SK-N-MC (cell line): ENCODE measurements around the gene OR1L6.

Experiments
- EZH2 ChIP-seq: fragments of 200-600 bp; sonication (generic); IDR thresholded peaks from one replicate; pipeline ENCODE4 v1.6.1; 2017; ENCODE audit warnings: antibody characterized with exemption
- FOXP2 ChIP-seq: optimal IDR thresholded peaks from 2 replicates; pipeline ENCODE3; 2011; ENCODE audit warnings: mild to moderate bottlenecking, moderate library complexity; ENCODE audit not compliant: insufficient read depth; ENCODE audit errors: extremely low read length, control extremely low read depth
- POLR2AphosphoS5 ChIP-seq: IDR thresholded peaks from 2 replicates; pipeline ENCODE4 v1.6.1; 2012; ENCODE audit warnings: mild to moderate bottlenecking, low read depth, low read length, borderline replicate concordance

- TF ChIP-seq POLR2AphosphoS5, result no peak
- no peak for TF ChIP-seq FOXP2
- TF ChIP-seq EZH2, result no peak
Observed at GRCh38 chr9:122719218-122719617, 22.9 kb upstream of the OR1L6 start.
